Subcutaneous adipose tissue (tissue), 4 donors: ENCODE measurements around the gene MMRN2. TPM values are rescaled to one million over a fixed set of nuclear protein-coding genes. Genes with fewer than 3 reads are reported as not detected.

Experiments
- total RNA-seq, 4 donors: library from RNA; depleted of rRNA; stranded (reverse); fragments of >200 nt; gene quantifications; one replicate each; pipeline ENCODE4 v1.1.0, GENCODE V29; 2016
- TF ChIP-seq, protein P1 (sequence below): fragments of 450-650 bp; IDR thresholded peaks from one replicate; pipeline ENCODE4 v1.5.1; 2016; ENCODE audit warnings: low read depth, mild to moderate bottlenecking, control low read depth, antibody characterized with exemption, moderate library complexity

MMRN2 gene
- total RNA-seq, 4 donors from 2014 or later, result 22.9 to 120 (median 50.6) TPM

DNA sequence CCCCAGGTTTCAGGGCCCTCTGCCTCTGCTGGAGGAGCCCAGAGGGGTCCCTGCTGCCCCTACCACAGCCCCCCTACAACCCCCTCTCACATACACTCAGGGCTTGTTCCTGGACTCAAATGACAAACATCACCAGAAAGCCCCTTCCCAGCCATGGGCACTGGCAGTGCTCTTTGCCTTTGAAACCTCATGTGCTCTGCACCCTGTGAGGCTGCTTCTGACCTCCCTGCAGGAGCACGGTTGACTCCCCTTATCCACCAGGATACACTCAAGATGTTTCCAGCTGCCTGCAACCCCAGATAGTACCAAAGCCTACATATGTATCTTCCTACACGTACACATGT, 7.4 kb upstream of the MMRN2 start:
- TF ChIP-seq, protein P1, sequence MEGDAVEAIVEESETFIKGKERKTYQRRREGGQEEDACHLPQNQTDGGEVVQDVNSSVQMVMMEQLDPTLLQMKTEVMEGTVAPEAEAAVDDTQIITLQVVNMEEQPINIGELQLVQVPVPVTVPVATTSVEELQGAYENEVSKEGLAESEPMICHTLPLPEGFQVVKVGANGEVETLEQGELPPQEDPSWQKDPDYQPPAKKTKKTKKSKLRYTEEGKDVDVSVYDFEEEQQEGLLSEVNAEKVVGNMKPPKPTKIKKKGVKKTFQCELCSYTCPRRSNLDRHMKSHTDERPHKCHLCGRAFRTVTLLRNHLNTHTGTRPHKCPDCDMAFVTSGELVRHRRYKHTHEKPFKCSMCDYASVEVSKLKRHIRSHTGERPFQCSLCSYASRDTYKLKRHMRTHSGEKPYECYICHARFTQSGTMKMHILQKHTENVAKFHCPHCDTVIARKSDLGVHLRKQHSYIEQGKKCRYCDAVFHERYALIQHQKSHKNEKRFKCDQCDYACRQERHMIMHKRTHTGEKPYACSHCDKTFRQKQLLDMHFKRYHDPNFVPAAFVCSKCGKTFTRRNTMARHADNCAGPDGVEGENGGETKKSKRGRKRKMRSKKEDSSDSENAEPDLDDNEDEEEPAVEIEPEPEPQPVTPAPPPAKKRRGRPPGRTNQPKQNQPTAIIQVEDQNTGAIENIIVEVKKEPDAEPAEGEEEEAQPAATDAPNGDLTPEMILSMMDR, result no peak

DNA sequence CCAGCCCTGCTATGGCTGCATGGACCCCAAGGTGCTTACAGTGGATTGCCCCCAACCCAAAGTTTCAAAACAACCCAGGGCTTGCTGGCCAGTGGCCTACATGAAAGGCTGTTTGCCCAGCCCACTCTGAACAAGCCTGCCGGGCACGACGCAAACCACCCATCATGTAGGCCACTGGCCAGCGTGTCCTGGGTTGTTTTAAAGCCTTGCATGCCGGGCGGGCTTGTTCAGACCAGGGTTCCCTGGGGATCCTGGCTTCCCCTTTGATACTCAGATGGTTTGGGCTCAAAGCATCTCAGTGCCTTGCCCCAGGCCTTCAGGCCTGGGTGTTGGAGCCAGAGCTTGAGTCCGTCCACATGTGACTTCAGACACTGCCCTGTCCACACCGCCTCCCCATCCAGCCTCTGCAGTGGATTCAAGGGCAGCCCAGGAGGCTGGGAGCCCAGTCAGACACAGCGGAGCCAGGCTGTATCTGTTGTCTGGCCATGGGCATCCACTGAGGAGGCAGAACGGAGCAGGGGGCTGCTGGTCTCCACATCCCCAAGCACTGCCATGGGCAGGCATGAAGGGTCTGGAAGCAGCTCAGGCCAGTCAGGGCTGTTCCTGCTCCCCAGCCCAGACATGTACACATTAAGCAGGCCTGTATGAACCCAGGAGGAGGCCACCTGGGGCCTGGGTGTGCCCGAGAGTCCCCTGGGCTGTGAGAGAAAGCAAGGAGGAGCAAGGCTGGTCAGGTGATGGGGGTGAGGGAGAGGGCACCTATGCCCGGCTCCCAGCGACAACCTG, 6.8 kb upstream of the MMRN2 start:
- TF ChIP-seq, protein P1, result no peak

GRCh38 chr10:86963341-86963919, 6.0 kb upstream of the MMRN2 start:
- TF ChIP-seq, protein P1, result no peak

DNA sequence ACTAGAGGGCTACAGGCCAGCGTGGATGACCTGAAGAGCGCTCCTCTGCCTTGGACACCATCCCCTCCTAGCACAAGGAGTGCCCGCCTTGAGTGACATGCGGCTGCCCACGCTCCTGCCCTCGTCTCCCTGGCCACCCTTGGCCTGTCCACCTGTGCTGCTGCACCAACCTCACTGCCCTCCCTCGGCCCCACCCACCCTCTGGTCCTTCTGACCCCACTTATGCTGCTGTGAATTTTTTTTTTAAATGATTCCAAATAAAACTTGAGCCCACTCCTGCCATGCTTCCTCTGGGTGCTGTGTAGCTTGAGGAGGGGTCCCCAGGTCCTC, 5.5 kb upstream of the MMRN2 start:
- TF ChIP-seq, protein P1, result no peak

DNA sequence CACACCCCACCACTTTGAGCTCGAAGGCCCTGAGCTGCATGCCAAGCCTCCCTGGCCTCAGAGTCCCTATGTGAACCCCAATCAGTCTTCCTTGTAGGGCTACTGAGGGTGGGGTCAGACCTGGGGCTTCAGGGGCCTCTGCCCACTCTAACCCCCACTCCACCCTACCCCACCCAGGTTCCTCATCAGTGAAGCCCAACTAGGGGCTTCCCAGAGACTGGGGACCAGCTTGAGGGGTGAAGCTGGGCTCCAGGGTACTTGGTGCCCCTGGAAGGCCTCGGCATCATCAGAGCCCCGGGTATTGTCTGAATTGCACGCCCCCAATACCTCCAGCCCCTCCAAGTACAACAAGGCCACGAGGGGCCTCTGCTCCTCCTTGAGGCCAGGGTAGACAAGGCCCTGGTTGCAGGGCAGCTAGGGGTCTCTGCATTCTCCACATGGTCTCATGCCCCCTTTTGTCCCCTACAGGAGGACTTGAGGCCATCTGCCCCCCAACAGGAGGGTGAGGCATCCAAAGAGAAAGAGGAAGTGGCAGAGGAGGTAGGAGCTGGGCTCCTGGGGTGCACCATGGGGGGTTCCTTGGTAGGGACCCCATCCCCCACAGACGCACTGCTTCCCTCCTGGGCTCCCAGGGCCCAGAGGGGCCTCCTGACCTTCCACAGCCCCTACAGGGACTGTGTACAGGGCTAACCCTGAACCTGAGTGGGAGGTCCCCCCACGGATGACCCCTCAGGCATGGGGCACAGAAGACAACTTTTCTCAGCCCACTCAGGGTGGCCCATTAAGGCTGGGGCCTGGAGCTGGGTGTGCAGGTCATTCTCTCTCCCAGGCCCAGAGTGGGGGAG, 4.9 kb upstream of the MMRN2 start:
- TF ChIP-seq, protein P1, result no peak

- TF ChIP-seq, protein P1, result no peak
Observed at GRCh38 chr10:86961481-86962091, 4.2 kb upstream of the MMRN2 start.
